Tibial nerve (tissue), 4 donors: ENCODE results near the gene RAB17. TPM values are rescaled to one million over a fixed set of nuclear protein-coding genes. Genes with fewer than 3 reads are reported as not detected.

Experiments
- DNase-seq, 2 donors: peaks; one replicate each; pipeline ENCODE4 v3.0.0-alpha.2; 2019; ENCODE audit warnings: low spot score in 2 of 2
- H3K27ac ChIP-seq, 4 donors: fragments of 200-600 bp; sonication (generic) in 3 of 4; one replicate each; pipeline ENCODE4 v1.5.1; 2017 to 2019; ENCODE audit warnings: mild to moderate bottlenecking in 1 of 4
- H3K27me3 ChIP-seq, 2 donors: fragments of 200-600 bp; sonication (generic) in 1 of 2; one replicate each; pipeline versions ENCODE4 v1.5.1 to v1.6.0; 2017 to 2019
- H3K36me3 ChIP-seq, 3 donors: fragments of 200-600 bp; sonication (generic); one replicate each; pipeline ENCODE4 v1.5.1; 2018 to 2019
- H3K4me1 ChIP-seq, 4 donors: fragments of 200-600 bp; sonication (generic) in 3 of 4; one replicate each; pipeline ENCODE4 v1.5.1; 2017 to 2019
- H3K4me3 ChIP-seq, 4 donors: fragments of 200-600 bp; sonication (generic) in 3 of 4; one replicate each; pipeline ENCODE4 v1.5.1; 2017 to 2019; ENCODE audit warnings: mild to moderate bottlenecking in 1 of 4, moderate library complexity in 1 of 4
- H3K9me3 ChIP-seq, 4 donors: fragments of 200-600 bp; sonication (generic) in 3 of 4; one replicate each; pipeline ENCODE4 v1.5.1; 2017 to 2019
- CTCF ChIP-seq, 5 experiments: fragments of 200-600 bp in 3 of 5; fragments of 450-650 bp in 2 of 5; sonication (generic) in 3 of 5; IDR thresholded peaks; one replicate each; pipeline ENCODE4 v1.5.1; 2016 to 2019; ENCODE audit warnings: antibody characterized with exemption in 5 of 5, mild to moderate bottlenecking in 3 of 5, moderate library complexity in 2 of 5
- EP300 ChIP-seq, 2 donors: sonication (generic); formaldehyde crosslinking; IDR thresholded peaks; one replicate each; pipeline ENCODE4 v1.6.1; 2017; ENCODE audit warnings: antibody characterized with exemption in 2 of 2, mild to moderate bottlenecking in 1 of 2
- POLR2A ChIP-seq, 2 donors: fragments of 450-650 bp; IDR thresholded peaks; one replicate each; pipeline ENCODE4 v1.6.1; 2017; ENCODE audit warnings: antibody characterized with exemption in 2 of 2, mild to moderate bottlenecking in 2 of 2, moderate library complexity in 2 of 2
- WGBS, 2 donors: methylation state at CpG; one replicate each; pipeline ENCODE4 v1.1.5; 2018; 5-methylcytosine and 5-hydroxymethylcytosine counted together
- total RNA-seq, 4 donors: library from RNA; depleted of rRNA; stranded (reverse); fragments of >200 nt; gene quantifications; one replicate each; pipeline ENCODE4 v1.1.0, GENCODE V29; 2016

The RAB17 gene
- total RNA-seq, 4 donors from 2014 or later: 0.63 to 2.1 TPM; not detected in 2

DNA sequence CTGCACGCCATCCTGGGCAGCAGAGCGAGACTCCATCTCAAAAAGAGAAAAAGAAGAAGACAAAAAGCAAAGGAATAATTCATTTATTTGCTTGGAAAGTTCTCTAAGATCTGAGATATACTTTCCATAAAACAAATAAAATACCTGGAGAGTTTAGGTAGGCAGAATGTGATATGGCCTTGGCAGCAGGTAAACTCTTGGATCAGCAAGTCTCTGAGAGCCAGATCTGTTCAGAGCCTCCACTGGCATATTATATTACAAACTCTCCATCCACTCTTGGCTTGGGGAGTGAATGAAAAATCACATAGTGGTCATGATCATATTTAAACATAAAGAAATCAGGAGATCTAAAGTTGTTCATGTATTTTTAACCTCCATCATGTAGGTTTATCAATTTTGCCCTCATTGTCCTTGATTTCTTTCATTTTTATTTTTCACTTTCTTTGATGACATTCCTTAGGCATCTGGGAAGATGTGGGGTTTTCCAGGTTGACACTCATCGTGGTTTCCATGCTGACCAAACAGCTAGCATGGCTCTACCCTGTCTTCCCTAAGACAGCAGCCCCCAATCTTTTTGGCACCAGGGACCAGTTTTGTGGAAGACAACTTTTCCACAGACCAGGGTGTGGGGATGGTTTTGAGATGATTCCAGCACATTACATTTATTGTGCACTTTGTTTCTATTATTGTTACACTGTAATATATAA is 47.0 kb upstream of the RAB17 start:
- Histone ChIP-seq H3K36me3 (no peaks in the 10 kb centered on the region), H3K4me3 (no peak overlapping the region), H3K27ac (no peak overlapping the region), H3K27me3 (no peaks in the 10 kb centered on the region), H3K9me3 (peaks cover 0 to 11% (median 0%) of the 10 kb centered on the region in 4 donors), H3K4me1 (no peaks in the 10 kb centered on the region)
- TF ChIP-seq EP300 (IDR thresholded peaks at IDR 0.05) (no peak), CTCF (IDR thresholded peaks at IDR 0.05) (no peak), POLR2A (IDR thresholded peaks at IDR 0.05) (no peak)
- 95 to 97% methylated on average over 3 of the region's 3 CpGs for WGBS, 2 donors
- no peak for DNase-seq

- 84 to 88% methylated on average over 1 of the region's 1 CpG for WGBS, 2 donors
- no peak overlapping the region for H3K4me3 ChIP-seq
Observed at GRCh38 chr2:237636578-237636977, 46.0 kb upstream of the RAB17 start.

GRCh38 chr2:237633061-237633561 is 42.6 kb upstream of the RAB17 start:
- H3K27ac ChIP-seq: no peak overlapping the region
- no peak for TF ChIP-seq EP300 (IDR thresholded peaks at IDR 0.05)
- no peak for TF ChIP-seq POLR2A (IDR thresholded peaks at IDR 0.05)
- TF ChIP-seq CTCF (IDR thresholded peaks at IDR 0.05): no peak
- no peak for DNase-seq
- H3K4me3 ChIP-seq: no peak overlapping the region
- 77 to 86% methylated on average over 8 to 10 of the region's 10 CpGs for WGBS, 2 donors
- peaks cover 0 to 8% (median 4%) of the 10 kb centered on the region in 4 donors for H3K4me1 ChIP-seq
- no peaks in the 10 kb centered on the region for H3K36me3 ChIP-seq
- H3K27me3 ChIP-seq: peaks cover 0 to 6% of the 10 kb centered on the region in 2 donors
- peaks cover 0 to 11% (median 0%) of the 10 kb centered on the region in 4 donors for H3K9me3 ChIP-seq

More at GRCh38 chr2:237636578-237636977, 46.0 kb upstream of the RAB17 start:
- Histone ChIP-seq H3K36me3 (no peaks in the 10 kb centered on the region), H3K4me1 (no peaks in the 10 kb centered on the region), H3K27ac (no peak overlapping the region), H3K9me3 (peaks cover 0 to 11% (median 0%) of the 10 kb centered on the region in 4 donors), H3K27me3 (no peaks in the 10 kb centered on the region)
- DNase-seq: no peak
- no peak for TF ChIP-seq CTCF (IDR thresholded peaks at IDR 0.05)
- TF ChIP-seq EP300 (IDR thresholded peaks at IDR 0.05): no peak
- no peak for TF ChIP-seq POLR2A (IDR thresholded peaks at IDR 0.05)

DNA sequence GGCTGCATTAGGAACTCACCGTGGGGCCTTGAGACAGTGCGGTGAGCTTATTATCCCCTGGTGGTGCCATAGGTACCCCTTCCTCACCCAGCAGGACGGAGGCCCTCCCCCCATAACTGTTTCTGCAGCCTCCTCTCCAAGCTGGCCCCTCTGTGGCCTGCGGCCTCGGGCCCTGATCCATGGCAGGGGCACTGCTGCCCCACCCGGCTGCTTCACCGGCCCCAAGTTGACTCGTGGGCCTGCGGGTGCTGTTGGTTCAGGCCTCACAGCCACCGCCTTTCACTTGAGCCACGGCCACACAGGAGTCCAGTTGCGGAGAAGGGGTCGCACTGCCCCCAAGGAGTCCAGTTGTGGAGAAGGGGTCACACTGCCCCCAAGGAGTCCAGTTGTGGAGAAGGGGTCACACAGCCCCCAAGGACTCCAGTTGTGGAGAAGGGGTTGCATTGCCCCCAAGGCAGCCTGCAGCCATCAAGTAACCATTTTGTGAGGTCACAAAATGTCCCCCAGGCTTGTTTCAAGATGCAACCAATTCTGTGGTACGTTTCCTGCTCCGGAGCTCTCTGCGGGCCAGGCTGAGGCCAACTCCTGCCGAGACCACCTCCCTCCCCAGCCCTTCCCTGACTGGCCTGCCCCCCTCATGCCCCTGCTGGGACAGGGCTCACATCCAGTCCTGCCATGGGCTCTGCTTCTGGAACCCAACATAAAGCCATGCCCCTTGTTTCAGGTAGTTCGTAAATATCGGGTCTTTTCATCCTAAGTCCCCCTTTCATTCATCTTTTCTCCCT is 41.5 kb upstream of the RAB17 start:
- peaks cover 0 to 11% (median 0%) of the 10 kb centered on the region in 4 donors for H3K9me3 ChIP-seq
- no peak overlapping the region for H3K27ac ChIP-seq
- H3K4me3 ChIP-seq: no peak overlapping the region
- 93 to 94% methylated on average over 18 to 19 of the region's 19 CpGs for WGBS, 2 donors
- peaks cover 0 to 6% of the 10 kb centered on the region in 2 donors for H3K27me3 ChIP-seq
- peaks cover 0 to 14% (median 4%) of the 10 kb centered on the region in 4 donors for H3K4me1 ChIP-seq
- H3K36me3 ChIP-seq: no peaks in the 10 kb centered on the region
- TF ChIP-seq CTCF (IDR thresholded peaks at IDR 0.05): no peak
- no peak for TF ChIP-seq POLR2A (IDR thresholded peaks at IDR 0.05)
- TF ChIP-seq EP300 (IDR thresholded peaks at IDR 0.05): no peak
- DNase-seq: no peak
